AG04450 (cell line): ENCODE data around the gene MPRIP. TPM values are rescaled to one million over a fixed set of nuclear protein-coding genes. Genes with fewer than 3 reads are reported as not detected.
"Not testable (repeated sequence)": the region's sequence is repeated elsewhere in the genome, so short reads cannot be mapped to it uniquely, and the experiment has no call there.

Source experiments
- CTCF ChIA-PET: fragments of 300-600, 350-600 bp; formaldehyde crosslinking; extraction: SDS; loops from one replicate; lab custom pipeline; 2022; ENCODE audit warnings: antibody characterized with exemption, inconsistent platforms; lab: Charles Lee
- POLR2A ChIA-PET: fragments of 350-600 bp; formaldehyde crosslinking; extraction: SDS; loops from one replicate; lab custom pipeline; 2021; ENCODE audit warnings: antibody characterized with exemption, inconsistent platforms; lab: Yijun Ruan, JAX
- DNase-seq: peaks from one replicate; pipeline ENCODE4 v3.0.0-alpha.2; 2011; ENCODE audit warnings: low read depth, low spot score
- H3K27ac ChIP-seq: one replicate; pipeline ENCODE4 v1.5.1; 2012; ENCODE audit warnings: low read depth, low read length, control low read depth
- H3K27me3 ChIP-seq: one replicate; pipeline ENCODE4 v1.6.0; 2012; ENCODE audit warnings: low read length; ENCODE audit not compliant: control insufficient read depth, insufficient read depth
- H3K4me3 ChIP-seq: 2 replicates; pipeline ENCODE4 v1.5.1; 2011; ENCODE audit warnings: mild to moderate bottlenecking, low read depth, low read length, control low read depth
- H3K9me3 ChIP-seq: 2 replicates; pipeline ENCODE4 v1.5.1; 2012; ENCODE audit warnings: low read length; ENCODE audit not compliant: control insufficient read depth, insufficient read depth
- CTCF ChIP-seq: IDR thresholded peaks from 2 replicates; pipeline ENCODE4 v1.5.1; 2011; ENCODE audit warnings: low read depth, low read length, control low read depth, inconsistent platforms
- polyA plus RNA-seq: library from polyadenylated mRNA; depleted of rRNA; stranded (reverse); fragments of >200 nt; gene quantifications from 2 replicates; pipeline ENCODE4 v1.2.3, GENCODE V29; 2011

The MPRIP gene
- polyA plus RNA-seq, 1 experiment: 95.0 TPM

GRCh38 chr17:17131839-17132238 is 89.6 kb downstream of the MPRIP start:
- Histone ChIP-seq H3K27ac (no peak overlapping the region), H3K4me3 (no peak overlapping the region), H3K9me3 (no peaks in the 10 kb centered on the region), H3K27me3 (no peaks in the 10 kb centered on the region)
- ChIA-PET POLR2A (no interaction called here), CTCF (interaction anchor here (2.6 kb wide), 1 partner anchor 10 kb away, joined by 13 read pairs; no protein-coding TSS in a partner anchor)
- TF ChIP-seq CTCF: no peak
- DNase-seq: no peak

GRCh38 chr17:17132746-17133145 is 90.5 kb downstream of the MPRIP start:
- no peak for TF ChIP-seq CTCF
- ChIA-PET POLR2A (interaction anchor here (0.6 kb wide), 1 partner anchor 79 kb away, joined by 4 read pairs; no protein-coding TSS in a partner anchor), CTCF (interaction anchor here (2.6 kb wide), 1 partner anchor 9 kb away, joined by 13 read pairs; no protein-coding TSS in a partner anchor)
- no peaks in the 10 kb centered on the region for H3K27me3 ChIP-seq
- H3K4me3 ChIP-seq: no peak overlapping the region
- no peak overlapping the region for H3K27ac ChIP-seq
- no peak for DNase-seq
- H3K9me3 ChIP-seq: no peaks in the 10 kb centered on the region

GRCh38 chr17:17134051-17134956 is 92.0 kb downstream of the MPRIP start:
- CTCF ChIA-PET: interaction anchor here (2.6 kb wide), 1 partner anchor 8 kb away, joined by 13 read pairs; no protein-coding TSS in a partner anchor

GRCh38 chr17:17134957-17135333 is 92.7 kb downstream of the MPRIP start:
- CTCF ChIA-PET: no interaction called here
- no peak overlapping the region for H3K27ac ChIP-seq
- no peaks in the 10 kb centered on the region for H3K27me3 ChIP-seq
- H3K4me3 ChIP-seq: no peak overlapping the region
- no peak for TF ChIP-seq CTCF
- POLR2A ChIA-PET: no interaction called here
- H3K9me3 ChIP-seq: no peaks in the 10 kb centered on the region
- DNase-seq: no peak

More at GRCh38 chr17:17134051-17134956, 92.0 kb downstream of the MPRIP start:
- Histone ChIP-seq H3K4me3 (no peak overlapping the region), H3K9me3 (no peaks in the 10 kb centered on the region), H3K27ac (no peak overlapping the region), H3K27me3 (no peaks in the 10 kb centered on the region)
- POLR2A ChIA-PET: no interaction called here
- no peak for TF ChIP-seq CTCF
- no peak for DNase-seq

GRCh38 chr17:17136221-17136620 is 94.0 kb downstream of the MPRIP start:
- DNase-seq, H3K9me3 ChIP-seq, H3K4me3 ChIP-seq, H3K27me3 ChIP-seq, H3K27ac ChIP-seq, CTCF ChIA-PET: not testable (repeated sequence)
- POLR2A ChIA-PET: interaction anchor here (0.6 kb wide), 1 partner anchor 107 kb away, joined by 5 read pairs; no protein-coding TSS in a partner anchor
